C4-2B (cell line): ENCODE results near the gene RSRC1.

Experiments
- CTCF ChIP-seq: fragments of 450-650 bp; conservative IDR thresholded peaks from 2 replicates; pipeline ENCODE4 v1.5.1; 2017; ENCODE audit warnings: mild to moderate bottlenecking
- ZFX ChIP-seq: fragments of 450-650 bp; IDR thresholded peaks from 2 replicates; pipeline ENCODE4 v1.6.1; 2017

- no peak for TF ChIP-seq CTCF
- no peak for TF ChIP-seq ZFX
Measured at GRCh38 chr3:158509891-158510290, 400.0 kb downstream of the RSRC1 start.
